SK-N-SH (cell line): ENCODE results near the gene DCHS2. TPM values are rescaled to one million over a fixed set of nuclear protein-coding genes. Genes with fewer than 3 reads are reported as not detected.
A peak's percentile ranks its signal among the peaks of the same experiment; 100 is the strongest.

Experiments
- CTCF ChIA-PET: fragments of 300-600, 350-600 bp; formaldehyde crosslinking; extraction: SDS; loops from one replicate; lab custom pipeline; 2021; lab: Yijun Ruan, JAX
- POLR2A ChIA-PET: fragments of 350-600 bp; sonication (Branson Sonifier 250); formaldehyde crosslinking; extraction: SDS; loops from one replicate; lab custom pipeline; 2020; ENCODE audit warnings: antibody characterized with exemption, inconsistent platforms; lab: Yijun Ruan, JAX
- DNase-seq: peaks from one replicate; pipeline ENCODE4 v3.0.0; 2012
- H2AFZ ChIP-seq: fragments of 200-600 bp; sonication (generic); 2 replicates; pipeline ENCODE4 v1.8.1; 2016; ENCODE audit warnings: antibody characterized with exemption, mild to moderate bottlenecking, low read depth
- H3F3A ChIP-seq: fragments of 200-600 bp; sonication (generic); replicated peaks from 2 replicates; pipeline ENCODE3; 2016; ENCODE audit warnings: antibody characterized with exemption, mild to moderate bottlenecking; ENCODE audit not compliant: insufficient read depth
- H3K27ac ChIP-seq, 2 experiments: fragments of 200-500 bp in 1 of 2; fragments of 200-600 bp in 1 of 2; sonication (Bioruptor generic) in 1 of 2; sonication (generic), shearing (Covaris generic) in 1 of 2; 2 replicates each; pipeline versions ENCODE4 v1.5.1 to v1.6.1; 2014 to 2016; ENCODE audit warnings: low read depth in 2 of 2, inconsistent platforms in 1 of 2, low read length in 1 of 2, mild to moderate bottlenecking in 1 of 2, mixed read lengths in 1 of 2
- H3K27me3 ChIP-seq: fragments of 200-600 bp; sonication (generic), shearing (Covaris generic); 2 replicates; pipeline ENCODE4 v1.6.1; 2016; ENCODE audit warnings: mixed run types; ENCODE audit not compliant: insufficient read depth
- H3K36me3 ChIP-seq, 2 experiments: fragments of 200-500 bp in 1 of 2; fragments of 200-600 bp in 1 of 2; sonication (Bioruptor generic) in 1 of 2; sonication (generic) in 1 of 2; replicated peaks in 1 of 2; 2 replicates each; pipeline versions ENCODE3 to v1.5.1; 2014 to 2016; ENCODE audit warnings: low read length in 1 of 2, mild to moderate bottlenecking in 1 of 2; ENCODE audit not compliant: insufficient read depth in 2 of 2, control insufficient read depth in 1 of 2
- H3K4me1 ChIP-seq, 2 experiments: fragments of 200-500 bp in 1 of 2; fragments of 200-600 bp in 1 of 2; sonication (Bioruptor generic) in 1 of 2; sonication (generic), shearing (Covaris generic) in 1 of 2; 2 replicates each; pipeline versions ENCODE4 v1.5.1 to v1.6.1; 2014 to 2016; ENCODE audit warnings: low read depth in 1 of 2, low read length in 1 of 2, mixed run types in 1 of 2; ENCODE audit not compliant: insufficient read depth in 2 of 2, control insufficient read depth in 1 of 2
- H3K4me2 ChIP-seq: fragments of 200-600 bp; sonication (generic), shearing (Covaris generic); 2 replicates; pipeline ENCODE4 v1.6.1; 2017; ENCODE audit warnings: mixed run types
- H3K4me3 ChIP-seq, 2 experiments: fragments of 200-500 bp in 1 of 2; fragments of 200-600 bp in 1 of 2; sonication (Bioruptor generic) in 1 of 2; sonication (generic), shearing (Covaris generic) in 1 of 2; 2 replicates each; pipeline versions ENCODE4 v1.5.1 to v1.8.1; 2014 to 2016; ENCODE audit warnings: low read depth in 2 of 2, inconsistent platforms in 1 of 2, low read length in 1 of 2, mild to moderate bottlenecking in 1 of 2, mixed read lengths in 1 of 2, moderate library complexity in 1 of 2
- H3K79me2 ChIP-seq: fragments of 200-600 bp; sonication (generic); 2 replicates; pipeline ENCODE4 v1.8.1; 2017; ENCODE audit warnings: mild to moderate bottlenecking; ENCODE audit not compliant: insufficient read depth
- H3K9ac ChIP-seq: fragments of 200-600 bp; sonication (generic); 2 replicates; pipeline ENCODE4 v1.6.1; 2017; ENCODE audit warnings: mixed run types
- H3K9me2 ChIP-seq: fragments of 200-600 bp; sonication (generic); 2 replicates; pipeline ENCODE4 v1.6.1; 2017; ENCODE audit warnings: mixed run types
- H3K9me3 ChIP-seq: fragments of 200-600 bp; sonication (generic); 2 replicates; pipeline ENCODE4 v1.6.1; 2017; ENCODE audit warnings: mixed run types, mild to moderate bottlenecking, moderate library complexity
- H4K20me1 ChIP-seq: fragments of 200-600 bp; sonication (generic); 2 replicates; pipeline ENCODE4 v1.6.1; 2017; ENCODE audit warnings: mild to moderate bottlenecking, mixed run types; ENCODE audit not compliant: insufficient read depth
- CHD2 ChIP-seq: fragments of 150-350 bp; IDR thresholded peaks from 2 replicates; pipeline ENCODE4 v1.6.1; 2018; ENCODE audit warnings: low read length; ENCODE audit not compliant: partially characterized antibody
- ELF1 ChIP-seq: IDR thresholded peaks from 2 replicates; pipeline ENCODE4 v1.4.0; 2012
- EZH2phosphoT487 ChIP-seq: fragments of 200-600 bp; sonication (generic); IDR thresholded peaks from 2 replicates; pipeline ENCODE4 v1.6.1; 2017; ENCODE audit warnings: low read depth, mixed run types, mild to moderate bottlenecking, antibody characterized with exemption, moderate library complexity, borderline replicate concordance
- FOSL2 ChIP-seq: IDR thresholded peaks from 2 replicates; pipeline ENCODE4 v1.4.0; 2012; ENCODE audit warnings: low read depth, mild to moderate bottlenecking, moderate library complexity, borderline replicate concordance
- FOXJ3 ChIP-seq: sonication (generic); formaldehyde crosslinking; IDR thresholded peaks from 2 replicates; pipeline ENCODE4 v1.5.1; 2020; ENCODE audit warnings: mild to moderate bottlenecking, missing genetic modification reagents
- FOXM1 ChIP-seq: IDR thresholded peaks from 2 replicates; pipeline ENCODE4 v1.4.0; 2012; ENCODE audit warnings: low read depth, mild to moderate bottlenecking
- GABPA ChIP-seq: IDR thresholded peaks from 2 replicates; pipeline ENCODE4 v1.4.0; 2012; ENCODE audit warnings: low read depth, mild to moderate bottlenecking
- JUND ChIP-seq: IDR thresholded peaks from 2 replicates; pipeline ENCODE4 v1.4.0; 2012
- NRF1 ChIP-seq: IDR thresholded peaks from 2 replicates; pipeline ENCODE4 v1.6.1; 2012; ENCODE audit warnings: low read depth, mild to moderate bottlenecking, low read length
- POLR2AphosphoS5 ChIP-seq: IDR thresholded peaks from 2 replicates; pipeline ENCODE4 v1.6.1; 2012; ENCODE audit warnings: low read depth, low read length
- RFX5 ChIP-seq: IDR thresholded peaks from 2 replicates; pipeline ENCODE4 v1.6.1; 2012; ENCODE audit warnings: mild to moderate bottlenecking, improper control_type of control experiment, low read length
- RXRA ChIP-seq: IDR thresholded peaks from 2 replicates; pipeline ENCODE4 v1.4.0; 2012; ENCODE audit warnings: low read depth, mild to moderate bottlenecking, borderline replicate concordance
- TAF1 ChIP-seq: IDR thresholded peaks from 2 replicates; pipeline ENCODE4 v1.6.1; 2012; ENCODE audit warnings: low read depth, mild to moderate bottlenecking, low read length, moderate library complexity, borderline replicate concordance
- TCF12 ChIP-seq: IDR thresholded peaks from 2 replicates; pipeline ENCODE4 v1.4.0; 2012
- TEAD4 ChIP-seq: IDR thresholded peaks from 2 replicates; pipeline ENCODE4 v1.4.0; 2012; ENCODE audit warnings: mild to moderate bottlenecking, borderline replicate concordance; ENCODE audit not compliant: insufficient read depth
- YY1 ChIP-seq: IDR thresholded peaks from 2 replicates; pipeline ENCODE4 v1.4.0; 2012; ENCODE audit warnings: low read depth, mild to moderate bottlenecking
- WGBS: methylation state at CpG from one replicate; pipeline ENCODE4 v1.1.6; 2017; ENCODE audit warnings: low lambda C conversion rate; 5-methylcytosine and 5-hydroxymethylcytosine counted together
- polyA plus RNA-seq, 3 experiments: library from polyadenylated mRNA; depleted of rRNA; stranded (reverse); fragments of >200 nt; gene quantifications; 2 replicates each; pipeline ENCODE4 v1.2.3, GENCODE V29; 2012
- TF ChIP-seq, protein P1 (sequence below): IDR thresholded peaks from 2 replicates; pipeline ENCODE4 v1.4.0; 2012; ENCODE audit warnings: low read depth, borderline replicate concordance
- TF ChIP-seq, protein P2 (sequence below): IDR thresholded peaks from 2 replicates; pipeline ENCODE4 v1.4.0; 2012; ENCODE audit warnings: low read depth
- TF ChIP-seq, protein P3 (sequence below): IDR thresholded peaks from 2 replicates; pipeline ENCODE4 v1.4.0; 2012; ENCODE audit warnings: low read depth, borderline replicate concordance
- TF ChIP-seq, protein P4 (sequence below): fragments of 150-350 bp; IDR thresholded peaks from 2 replicates; pipeline ENCODE4 v1.6.1; 2017; ENCODE audit warnings: antibody characterized with exemption, low read length, low read depth, borderline replicate concordance

DCHS2 gene
- polyA plus RNA-seq, 1 of the 3 experiments (the other 2 are of a cell fraction): not detected

DNA sequence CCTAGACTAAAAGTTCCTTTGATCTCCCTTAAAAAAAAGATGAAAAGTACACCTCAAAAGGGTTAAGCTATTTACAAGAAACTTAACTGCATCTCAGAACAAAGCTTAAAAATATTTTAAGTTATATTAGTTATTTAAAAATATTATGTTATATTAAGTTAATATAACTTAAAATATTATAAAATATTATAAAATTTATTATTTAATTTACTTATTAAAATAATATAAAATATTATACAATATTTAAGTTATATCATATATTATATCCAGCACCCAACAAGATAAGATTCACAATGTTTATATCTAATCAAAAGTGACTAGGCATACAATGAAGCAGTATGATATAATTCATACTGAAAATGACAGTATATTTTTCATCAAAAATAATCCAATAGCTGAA, 296.9 kb downstream of the DCHS2 start:
- no peak overlapping the region for H3K4me2 ChIP-seq
- no peaks in the 10 kb centered on the region for H3F3A ChIP-seq
- TF ChIP-seq, protein P1, sequence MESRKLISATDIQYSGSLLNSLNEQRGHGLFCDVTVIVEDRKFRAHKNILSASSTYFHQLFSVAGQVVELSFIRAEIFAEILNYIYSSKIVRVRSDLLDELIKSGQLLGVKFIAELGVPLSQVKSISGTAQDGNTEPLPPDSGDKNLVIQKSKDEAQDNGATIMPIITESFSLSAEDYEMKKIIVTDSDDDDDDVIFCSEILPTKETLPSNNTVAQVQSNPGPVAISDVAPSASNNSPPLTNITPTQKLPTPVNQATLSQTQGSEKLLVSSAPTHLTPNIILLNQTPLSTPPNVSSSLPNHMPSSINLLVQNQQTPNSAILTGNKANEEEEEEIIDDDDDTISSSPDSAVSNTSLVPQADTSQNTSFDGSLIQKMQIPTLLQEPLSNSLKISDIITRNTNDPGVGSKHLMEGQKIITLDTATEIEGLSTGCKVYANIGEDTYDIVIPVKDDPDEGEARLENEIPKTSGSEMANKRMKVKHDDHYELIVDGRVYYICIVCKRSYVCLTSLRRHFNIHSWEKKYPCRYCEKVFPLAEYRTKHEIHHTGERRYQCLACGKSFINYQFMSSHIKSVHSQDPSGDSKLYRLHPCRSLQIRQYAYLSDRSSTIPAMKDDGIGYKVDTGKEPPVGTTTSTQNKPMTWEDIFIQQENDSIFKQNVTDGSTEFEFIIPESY: no peak
- TF ChIP-seq POLR2AphosphoS5 (no peak), FOXJ3 (CRISPR knock-in tag) (no peak), FOSL2 (no peak), GABPA (no peak), RFX5 (no peak), TAF1 (no peak), FOXM1 (no peak), CHD2 (no peak), RXRA (no peak), EZH2phosphoT487 (no peak), YY1 (no peak)
- TF ChIP-seq, protein P2, sequence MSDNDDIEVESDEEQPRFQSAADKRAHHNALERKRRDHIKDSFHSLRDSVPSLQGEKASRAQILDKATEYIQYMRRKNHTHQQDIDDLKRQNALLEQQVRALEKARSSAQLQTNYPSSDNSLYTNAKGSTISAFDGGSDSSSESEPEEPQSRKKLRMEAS: no peak
- TF ChIP-seq, protein P3, sequence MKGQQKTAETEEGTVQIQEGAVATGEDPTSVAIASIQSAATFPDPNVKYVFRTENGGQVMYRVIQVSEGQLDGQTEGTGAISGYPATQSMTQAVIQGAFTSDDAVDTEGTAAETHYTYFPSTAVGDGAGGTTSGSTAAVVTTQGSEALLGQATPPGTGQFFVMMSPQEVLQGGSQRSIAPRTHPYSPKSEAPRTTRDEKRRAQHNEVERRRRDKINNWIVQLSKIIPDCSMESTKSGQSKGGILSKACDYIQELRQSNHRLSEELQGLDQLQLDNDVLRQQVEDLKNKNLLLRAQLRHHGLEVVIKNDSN: no peak
- no peaks in the 10 kb centered on the region for H3K79me2 ChIP-seq
- ChIA-PET POLR2A (no interaction called here), CTCF (no interaction called here)
- no peak overlapping the region for H3K27ac ChIP-seq
- H3K9ac ChIP-seq: no peak overlapping the region
- no peaks in the 10 kb centered on the region for H4K20me1 ChIP-seq
- no peaks in the 10 kb centered on the region for H3K9me2 ChIP-seq
- H3K36me3 ChIP-seq: no peaks in the 10 kb centered on the region
- H2AFZ ChIP-seq: no peak overlapping the region
- H3K4me1 ChIP-seq: no peaks in the 10 kb centered on the region
- H3K4me3 ChIP-seq: no peak overlapping the region
- H3K27me3 ChIP-seq: no peaks in the 10 kb centered on the region
- no peak for DNase-seq
- no peaks in the 10 kb centered on the region for H3K9me3 ChIP-seq

DNA sequence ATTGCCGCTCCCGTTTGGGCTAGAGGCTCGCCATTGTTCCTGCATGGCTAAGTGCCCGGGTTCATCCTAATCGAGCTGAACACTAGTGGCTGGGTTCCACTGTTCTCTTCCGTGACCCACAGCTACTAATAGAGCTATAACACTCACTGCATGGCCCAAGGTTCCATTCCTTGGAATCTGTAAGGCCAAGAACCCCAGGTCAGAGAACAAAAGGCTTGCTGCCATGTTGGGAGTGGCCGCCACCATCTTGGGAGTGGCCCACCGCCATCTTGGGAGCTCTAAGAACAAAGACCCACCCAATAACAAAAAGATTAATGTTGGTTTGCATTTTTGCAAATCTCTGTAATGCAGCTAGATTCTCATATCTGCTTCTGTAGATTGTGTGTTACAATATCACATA, 299.0 kb downstream of the DCHS2 start:
- no peaks in the 10 kb centered on the region for H3K9me2 ChIP-seq
- H3K79me2 ChIP-seq: no peaks in the 10 kb centered on the region
- H3K4me3 ChIP-seq: no peak overlapping the region
- no peak overlapping the region for H3K9ac ChIP-seq
- no peaks in the 10 kb centered on the region for H3K4me1 ChIP-seq
- CTCF ChIA-PET: no interaction called here
- no peaks in the 10 kb centered on the region for H3K9me3 ChIP-seq
- WGBS: 8% methylated on average over 8 of the region's 8 CpGs
- no peak for DNase-seq
- H3K36me3 ChIP-seq: no peaks in the 10 kb centered on the region
- H2AFZ ChIP-seq: peak overlapping the region; percentile 16; the same call in 1 of the 2 replicates
- TF ChIP-seq ELF1: no peak
- TF ChIP-seq FOXJ3 (CRISPR knock-in tag): no peak
- no peak for TF ChIP-seq JUND
- no peak for TF ChIP-seq TCF12
- no peak for TF ChIP-seq TEAD4
- TF ChIP-seq, protein P4, sequence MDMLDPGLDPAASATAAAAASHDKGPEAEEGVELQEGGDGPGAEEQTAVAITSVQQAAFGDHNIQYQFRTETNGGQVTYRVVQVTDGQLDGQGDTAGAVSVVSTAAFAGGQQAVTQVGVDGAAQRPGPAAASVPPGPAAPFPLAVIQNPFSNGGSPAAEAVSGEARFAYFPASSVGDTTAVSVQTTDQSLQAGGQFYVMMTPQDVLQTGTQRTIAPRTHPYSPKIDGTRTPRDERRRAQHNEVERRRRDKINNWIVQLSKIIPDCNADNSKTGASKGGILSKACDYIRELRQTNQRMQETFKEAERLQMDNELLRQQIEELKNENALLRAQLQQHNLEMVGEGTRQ: no peak
- TF ChIP-seq YY1: no peak
- no peak for TF ChIP-seq EZH2phosphoT487
- no peak for TF ChIP-seq TAF1
- TF ChIP-seq NRF1: no peak
- H3K27me3 ChIP-seq: no peaks in the 10 kb centered on the region
- POLR2A ChIA-PET: no interaction called here
- H3K27ac ChIP-seq: no peak overlapping the region
- H4K20me1 ChIP-seq: no peaks in the 10 kb centered on the region
- no peaks in the 10 kb centered on the region for H3F3A ChIP-seq
- no peak overlapping the region for H3K4me2 ChIP-seq
